Esophagus muscularis mucosa (tissue), 4 donors: ENCODE measurements around the gene NHSL1. TPM values are rescaled to one million over a fixed set of nuclear protein-coding genes. Genes with fewer than 3 reads are reported as not detected.

Experiments
- DNase-seq: peaks from one replicate; pipeline ENCODE4 v3.0.0-alpha.2; 2017; ENCODE audit errors: extremely low spot score
- H3K27ac ChIP-seq, 4 donors: fragments of 200-600 bp; sonication (generic); replicated peaks in 1 of 4; 1 replicate in 3 of 4; 2 replicates in 1 of 4; pipeline ENCODE4 v1.5.1; 2016 to 2019; ENCODE audit warnings: mild to moderate bottlenecking in 1 of 4
- H3K27me3 ChIP-seq, 4 donors: fragments of 200-600 bp; sonication (generic); one replicate each; pipeline versions ENCODE4 v1.5.1 to v1.6.0; 2016 to 2019
- H3K36me3 ChIP-seq, 4 donors: fragments of 200-600 bp; sonication (generic); one replicate each; pipeline ENCODE4 v1.5.1; 2016 to 2019
- H3K4me1 ChIP-seq, 4 donors: fragments of 200-600 bp; sonication (generic); one replicate each; pipeline ENCODE4 v1.5.1; 2016 to 2019
- H3K4me3 ChIP-seq, 4 donors: fragments of 200-600 bp; sonication (generic); 1 replicate in 2 of 4; 2 replicates in 2 of 4; pipeline ENCODE4 v1.5.1; 2016 to 2019; ENCODE audit warnings: mild to moderate bottlenecking in 4 of 4, moderate library complexity in 1 of 4
- H3K9me3 ChIP-seq, 4 donors: fragments of 200-600 bp; sonication (generic); 1 replicate in 3 of 4; 2 replicates in 1 of 4; pipeline ENCODE4 v1.5.1; 2016 to 2019
- CTCF ChIP-seq, 3 experiments: fragments of 200-600 bp in 2 of 3; fragments of 450-650 bp in 1 of 3; sonication (generic) in 2 of 3; IDR thresholded peaks; one replicate each; pipeline ENCODE4 v1.5.1; 2017 to 2019; ENCODE audit warnings: antibody characterized with exemption in 3 of 3, mild to moderate bottlenecking in 2 of 3, moderate library complexity in 1 of 3
- EP300 ChIP-seq: sonication (generic); formaldehyde crosslinking; IDR thresholded peaks from one replicate; pipeline ENCODE4 v1.6.1; 2017; ENCODE audit warnings: antibody characterized with exemption
- POLR2A ChIP-seq: fragments of 450-650 bp; IDR thresholded peaks from one replicate; pipeline ENCODE4 v1.6.1; 2017; ENCODE audit warnings: antibody characterized with exemption, moderate library complexity, mild to moderate bottlenecking, low read depth
- POLR2AphosphoS5 ChIP-seq, 2 donors: sonication (generic); formaldehyde crosslinking; IDR thresholded peaks; one replicate each; pipeline ENCODE4 v1.6.1; 2017; ENCODE audit warnings: antibody characterized with exemption in 2 of 2
- WGBS: methylation state at CpG from one replicate; pipeline ENCODE4 v1.1.5; 2018; 5-methylcytosine and 5-hydroxymethylcytosine counted together
- intact Hi-C: fragments of 100-400 bp; cut with DNase I; formaldehyde crosslinking; loops from one replicate; pipeline ENCODE4 v1.15.1; 2023
- total RNA-seq, 4 donors: library from RNA; depleted of rRNA; stranded (reverse); fragments of >200 nt; gene quantifications; one replicate each; pipeline versions ENCODE4 v1.1.0 to v1.2.1, GENCODE V29; 2016

NHSL1 gene
- total RNA-seq, 4 donors from 2014 or later = 8.6 to 15.6 (median 11.7) TPM

- H3K27ac ChIP-seq = no peak overlapping the region
- no peaks in the 10 kb centered on the region for H3K27me3 ChIP-seq
- H3K4me3 ChIP-seq = no peak overlapping the region
- 93% methylated on average over 10 of the region's 10 CpGs for WGBS
- peak; percentile 74 for DNase-seq
- H3K9me3 ChIP-seq = no peaks in the 10 kb centered on the region
- H3K4me1 ChIP-seq = peaks cover 0 to 12% (median 4%) of the 10 kb centered on the region in 4 donors
- no peak for TF ChIP-seq EP300
- no peak for TF ChIP-seq POLR2AphosphoS5 (IDR thresholded peaks at IDR 0.05)
- no peak for TF ChIP-seq CTCF (IDR thresholded peaks at IDR 0.05)
- TF ChIP-seq POLR2A = no peak
- intact Hi-C loops = no loop called here
- peaks cover 0 to 34% (median 16%) of the 10 kb centered on the region in 4 donors for H3K36me3 ChIP-seq
Observed at GRCh38 chr6:138421608-138422007, 77.7 kb downstream of the NHSL1 start.

GRCh38 chr6:138421089-138421488, 78.2 kb downstream of the NHSL1 start:
- intact Hi-C loops = no loop called here
- TF ChIP-seq EP300 (no peak), POLR2A (no peak), POLR2AphosphoS5 (IDR thresholded peaks at IDR 0.05) (no peak), CTCF (IDR thresholded peaks at IDR 0.05) (no peak)
- H3K36me3 ChIP-seq = peaks cover 0 to 39% (median 21%) of the 10 kb centered on the region in 4 donors
- DNase-seq = peak; percentile 42
- no peak overlapping the region for H3K4me3 ChIP-seq
- 81% methylated on average over 6 of the region's 6 CpGs for WGBS
- H3K27ac ChIP-seq = no peak overlapping the region
- H3K27me3 ChIP-seq = no peaks in the 10 kb centered on the region
- H3K9me3 ChIP-seq = no peaks in the 10 kb centered on the region
- H3K4me1 ChIP-seq = peaks cover 0 to 12% (median 4%) of the 10 kb centered on the region in 4 donors

- no peak for TF ChIP-seq POLR2AphosphoS5 (IDR thresholded peaks at IDR 0.05)
- no peak for TF ChIP-seq POLR2A
- no peak for TF ChIP-seq CTCF (IDR thresholded peaks at IDR 0.05)
- no peak for TF ChIP-seq EP300
- intact Hi-C loops = no loop called here
- Histone ChIP-seq H3K27ac (no peak overlapping the region), H3K36me3 (peaks cover 0 to 47% (median 24%) of the 10 kb centered on the region in 4 donors), H3K4me3 (no peak overlapping the region), H3K27me3 (no peaks in the 10 kb centered on the region), H3K9me3 (no peaks in the 10 kb centered on the region), H3K4me1 (peaks cover 0 to 12% (median 4%) of the 10 kb centered on the region in 4 donors)
- DNase-seq = peak; percentile 62
- 100% methylated on average over 4 of the region's 4 CpGs for WGBS
Observed at GRCh38 chr6:138420356-138420755, 78.9 kb downstream of the NHSL1 start.

GRCh38 chr6:138419766-138420165, 79.5 kb downstream of the NHSL1 start:
- peaks cover 0 to 12% (median 4%) of the 10 kb centered on the region in 4 donors for H3K4me1 ChIP-seq
- TF ChIP-seq POLR2AphosphoS5 (IDR thresholded peaks at IDR 0.05) = no peak
- no peak for TF ChIP-seq POLR2A
- TF ChIP-seq EP300 = no peak
- no peak for TF ChIP-seq CTCF (IDR thresholded peaks at IDR 0.05)
- no peak overlapping the region for H3K4me3 ChIP-seq
- intact Hi-C loops = no loop called here
- H3K36me3 ChIP-seq = peaks cover 0 to 52% (median 27%) of the 10 kb centered on the region in 4 donors
- H3K9me3 ChIP-seq = no peaks in the 10 kb centered on the region
- WGBS = 100% methylated on average over 3 of the region's 3 CpGs
- peak; percentile 21 for DNase-seq
- no peak overlapping the region for H3K27ac ChIP-seq
- H3K27me3 ChIP-seq = no peaks in the 10 kb centered on the region
